Mammary epithelial cell (primary cell): ENCODE measurements around the gene GAS2L1.

ENCODE experiments used
- EZH2 ChIP-seq: IDR thresholded peaks from 2 replicates; pipeline ENCODE4 v1.6.1; 2012; ENCODE audit warnings: low read length, inconsistent platforms, borderline replicate concordance
- TF ChIP-seq, protein P1 (sequence below), 2 donors: IDR thresholded peaks in 1 of 2; conservative IDR thresholded peaks in 1 of 2; 2 replicates each; pipeline ENCODE4 v1.5.1; 2011 to 2012; ENCODE audit warnings: inconsistent platforms in 2 of 2, low read length in 2 of 2, mild to moderate bottlenecking in 2 of 2, control low read depth in 1 of 2, low read depth in 1 of 2; ENCODE audit not compliant: insufficient read depth in 1 of 2; ENCODE audit errors: extremely low read depth in 1 of 2

DNA sequence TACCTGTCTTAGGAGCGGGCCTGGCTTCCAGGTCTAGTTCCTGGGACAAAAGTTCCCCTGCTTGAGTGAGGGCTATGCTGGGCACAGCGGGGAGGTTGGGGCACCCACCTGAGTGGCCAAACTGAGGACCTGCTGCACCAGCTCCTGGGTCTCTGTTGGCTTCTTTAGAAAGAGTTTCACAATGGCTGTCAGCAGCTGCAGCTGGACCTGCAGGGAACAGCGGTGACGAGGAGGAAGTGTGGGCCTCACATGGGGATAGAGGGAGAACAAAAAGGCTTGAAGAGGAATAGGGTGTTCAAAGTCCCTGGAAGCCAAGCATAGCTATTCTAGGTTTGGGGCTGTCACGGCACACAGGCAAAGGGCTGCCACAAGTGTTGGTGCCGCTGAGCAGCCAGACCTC lies 35.7 kb downstream of the GAS2L1 start:
- TF ChIP-seq EZH2: no peak
- TF ChIP-seq, protein P1, sequence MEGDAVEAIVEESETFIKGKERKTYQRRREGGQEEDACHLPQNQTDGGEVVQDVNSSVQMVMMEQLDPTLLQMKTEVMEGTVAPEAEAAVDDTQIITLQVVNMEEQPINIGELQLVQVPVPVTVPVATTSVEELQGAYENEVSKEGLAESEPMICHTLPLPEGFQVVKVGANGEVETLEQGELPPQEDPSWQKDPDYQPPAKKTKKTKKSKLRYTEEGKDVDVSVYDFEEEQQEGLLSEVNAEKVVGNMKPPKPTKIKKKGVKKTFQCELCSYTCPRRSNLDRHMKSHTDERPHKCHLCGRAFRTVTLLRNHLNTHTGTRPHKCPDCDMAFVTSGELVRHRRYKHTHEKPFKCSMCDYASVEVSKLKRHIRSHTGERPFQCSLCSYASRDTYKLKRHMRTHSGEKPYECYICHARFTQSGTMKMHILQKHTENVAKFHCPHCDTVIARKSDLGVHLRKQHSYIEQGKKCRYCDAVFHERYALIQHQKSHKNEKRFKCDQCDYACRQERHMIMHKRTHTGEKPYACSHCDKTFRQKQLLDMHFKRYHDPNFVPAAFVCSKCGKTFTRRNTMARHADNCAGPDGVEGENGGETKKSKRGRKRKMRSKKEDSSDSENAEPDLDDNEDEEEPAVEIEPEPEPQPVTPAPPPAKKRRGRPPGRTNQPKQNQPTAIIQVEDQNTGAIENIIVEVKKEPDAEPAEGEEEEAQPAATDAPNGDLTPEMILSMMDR (conservative IDR thresholded peaks at IDR 0.05 in 1 of 2, IDR thresholded peaks at IDR 0.05 in 1 of 2; ENCODE audit: extremely low read depth in 1 of 2, insufficient read depth in 1 of 2, low read depth in 1 of 2, low read length in 2 of 2): no peak
